HG03342 (cell line): ENCODE data around the gene ZNF93.
"Not testable (repeated sequence)": the region's sequence is repeated elsewhere in the genome, so short reads cannot be mapped to it uniquely, and the experiment has no call there.

ENCODE experiments used
- ATAC-seq: cut with Tn5 transposase; IDR thresholded peaks from one replicate; pipeline ENCODE4 v1.9.1; 2021; ENCODE audit warnings: mild to moderate bottlenecking, moderate library complexity; ENCODE audit not compliant: unreplicated experiment

ZNF93 gene

GRCh38 chr19:19900729-19901444, at the start of gene ZNF93:
Gene ZNF93 (plus strand): TSS chr19:19900946. CDS start chr19:19901089, 143 bp downstream.
- peak; percentile 90 for ATAC-seq

- ATAC-seq, result not testable (repeated sequence)
Observed at GRCh38 chr19:19851740-19852139, 49.0 kb upstream of the ZNF93 start.

- no peak for ATAC-seq
Observed at GRCh38 chr19:19858751-19859150, 42.0 kb upstream of the ZNF93 start.

GRCh38 chr19:19860756-19861390, 39.9 kb upstream of the ZNF93 start:
- no peak for ATAC-seq

- ATAC-seq, result peak; percentile 95
Observed at GRCh38 chr19:19865750-19866610, 34.8 kb upstream of the ZNF93 start, which contains the start of gene ZNF253. Gene ZNF253 (plus strand): TSS chr19:19865882. CDS start chr19:19865997, 115 bp downstream.

GRCh38 chr19:19866611-19867248, 34.0 kb upstream of the ZNF93 start:
- no peak for ATAC-seq

- ATAC-seq, result not testable (repeated sequence)
Observed at GRCh38 chr19:19870086-19870485, 30.7 kb upstream of the ZNF93 start.

- ATAC-seq, result no peak
Observed at GRCh38 chr19:19871932-19872331, 28.8 kb upstream of the ZNF93 start.

- ATAC-seq, result no peak
Observed at GRCh38 chr19:19873381-19873780, 27.4 kb upstream of the ZNF93 start.

GRCh38 chr19:19877724-19878123, 23.0 kb upstream of the ZNF93 start:
- no peak for ATAC-seq

- ATAC-seq, result no peak
Observed at GRCh38 chr19:19884583-19884982, 16.2 kb upstream of the ZNF93 start.

GRCh38 chr19:19892055-19892941, 8.4 kb upstream of the ZNF93 start:
- not testable (repeated sequence) for ATAC-seq

GRCh38 chr19:19900139-19900728, 512 bp upstream of the ZNF93 start:
- ATAC-seq, result no peak

GRCh38 chr19:19907551-19907950, 6.8 kb downstream of the ZNF93 start:
- ATAC-seq, result not testable (repeated sequence)

GRCh38 chr19:19909654-19910053, 8.9 kb downstream of the ZNF93 start:
- ATAC-seq, result no peak

- ATAC-seq, result no peak
Observed at GRCh38 chr19:19911150-19911549, 10.4 kb downstream of the ZNF93 start.

GRCh38 chr19:19914596-19914995, 13.8 kb downstream of the ZNF93 start:
- ATAC-seq, result no peak

- ATAC-seq, result not testable (repeated sequence)
Observed at GRCh38 chr19:19930417-19930816, 29.7 kb downstream of the ZNF93 start.
